CD1c-positive myeloid dendritic cell (primary cell): ENCODE results near the gene PALD1.

Source experiments
- DNase-seq: peaks from one replicate; pipeline ENCODE4 v3.0.0-alpha.2; 2016; ENCODE audit errors: extremely low spot score

Gene PALD1

DNA sequence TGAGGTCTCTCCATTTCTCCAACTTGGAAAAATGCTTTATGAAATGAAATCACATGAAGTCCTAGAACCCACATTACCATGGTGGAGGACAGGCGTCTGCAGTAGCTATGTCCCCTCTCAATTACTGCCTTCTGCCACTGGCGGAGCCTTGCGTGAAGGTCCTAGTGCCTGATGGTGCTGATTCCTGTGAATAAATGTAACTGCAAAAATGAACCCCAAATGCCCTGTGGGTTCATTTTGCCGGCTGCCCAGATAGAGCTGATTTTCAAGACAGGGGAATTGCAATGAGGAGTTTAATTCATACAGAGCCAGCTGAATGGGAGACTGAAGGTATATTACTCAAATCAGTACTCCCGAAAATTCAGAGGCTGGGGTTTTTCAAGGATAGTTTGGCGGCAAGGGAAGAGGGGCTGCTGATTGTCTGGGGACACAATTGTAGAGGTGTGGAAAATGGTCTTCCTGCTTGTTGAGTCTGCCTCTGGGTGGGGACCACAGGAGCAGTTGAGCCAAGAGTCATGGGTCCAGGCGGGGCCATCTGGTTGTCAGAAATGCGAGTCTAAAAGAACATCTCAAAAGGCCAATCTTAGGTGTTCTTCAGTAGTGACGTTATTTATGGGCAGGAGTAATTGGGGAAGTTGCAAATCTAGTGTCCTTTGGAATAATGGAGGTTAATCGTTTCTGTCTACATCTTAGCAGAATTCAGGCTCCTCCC is 110.4 kb downstream of the PALD1 start:
- DNase-seq = no peak

DNA sequence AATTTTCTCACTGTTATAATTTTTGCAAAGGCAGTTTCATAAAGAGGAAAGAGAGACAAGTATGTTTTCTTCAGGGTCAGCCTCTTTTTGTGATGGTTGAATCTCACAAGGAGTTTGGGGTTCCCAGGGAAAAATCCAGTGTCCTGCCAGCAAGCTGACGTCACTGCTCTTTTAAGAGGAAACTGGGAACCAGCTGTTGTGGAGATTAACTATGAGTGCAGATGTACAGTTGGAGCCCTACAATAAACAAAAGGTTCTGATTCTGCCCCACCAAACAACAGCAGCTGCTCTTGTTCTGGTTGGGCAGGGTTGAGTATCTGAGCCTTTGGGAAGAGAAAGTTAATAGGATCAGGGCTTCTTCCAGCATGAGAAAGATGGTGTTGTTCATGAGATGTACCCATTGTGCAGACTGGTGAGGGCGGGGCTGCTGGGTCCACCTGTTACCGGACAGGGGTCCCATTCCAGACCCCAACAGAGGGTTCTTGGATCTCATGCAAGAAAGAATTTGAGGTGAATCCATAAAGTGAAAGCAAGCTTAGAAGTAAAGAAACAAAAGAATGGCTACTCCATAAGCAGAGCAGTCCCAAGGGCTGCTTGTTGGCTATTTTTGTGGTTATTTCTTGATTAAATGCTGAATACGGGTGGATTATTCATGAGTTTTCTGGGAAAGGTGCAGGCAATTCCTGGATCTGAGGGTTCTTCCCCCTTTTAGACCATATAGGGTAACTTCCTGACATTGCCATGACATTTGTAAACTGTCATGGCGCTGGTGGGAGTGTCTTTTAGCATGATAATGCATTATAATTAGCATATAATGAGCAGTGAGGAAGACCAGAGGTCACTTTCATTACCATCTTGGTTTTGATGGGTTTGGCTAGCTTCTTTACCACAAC is 111.4 kb downstream of the PALD1 start:
- DNase-seq = no peak

DNA sequence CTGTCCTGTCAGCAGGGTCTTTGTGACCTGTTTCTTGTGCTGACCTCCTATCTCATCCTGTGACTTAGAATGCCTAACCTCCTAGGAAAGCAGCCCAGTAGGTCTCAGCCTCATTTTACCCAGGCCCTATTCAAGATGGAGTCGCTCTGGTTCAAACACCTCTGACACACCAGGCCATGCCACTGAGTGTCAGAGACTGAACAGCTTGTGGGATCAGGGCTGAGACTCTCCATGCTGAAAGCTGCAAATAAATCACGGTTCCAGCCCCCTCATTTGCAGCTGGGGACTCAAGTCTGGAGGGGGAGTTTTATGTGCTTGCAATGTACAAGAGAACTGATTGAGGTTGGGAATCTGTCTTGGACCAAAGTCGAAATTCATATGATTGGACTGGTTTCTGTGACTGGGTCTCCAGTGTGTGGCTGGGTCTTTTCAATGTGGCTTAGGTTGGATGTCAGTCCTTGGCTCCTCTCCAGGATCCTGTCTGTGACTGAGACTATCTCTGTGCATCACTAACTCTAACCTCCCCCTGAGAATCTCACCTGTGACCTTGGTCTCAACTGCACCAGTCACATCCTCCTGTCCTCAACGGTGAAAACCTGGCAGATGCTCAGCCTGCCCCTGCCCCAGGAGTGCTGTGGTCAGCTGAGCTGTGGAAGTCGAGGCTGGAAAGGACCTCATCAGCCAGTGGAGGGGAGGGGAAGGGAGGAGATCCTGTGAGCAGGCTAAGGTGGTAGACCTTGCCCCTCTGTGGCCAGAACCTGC is 112.3 kb downstream of the PALD1 start:
- DNase-seq = no peak

DNA sequence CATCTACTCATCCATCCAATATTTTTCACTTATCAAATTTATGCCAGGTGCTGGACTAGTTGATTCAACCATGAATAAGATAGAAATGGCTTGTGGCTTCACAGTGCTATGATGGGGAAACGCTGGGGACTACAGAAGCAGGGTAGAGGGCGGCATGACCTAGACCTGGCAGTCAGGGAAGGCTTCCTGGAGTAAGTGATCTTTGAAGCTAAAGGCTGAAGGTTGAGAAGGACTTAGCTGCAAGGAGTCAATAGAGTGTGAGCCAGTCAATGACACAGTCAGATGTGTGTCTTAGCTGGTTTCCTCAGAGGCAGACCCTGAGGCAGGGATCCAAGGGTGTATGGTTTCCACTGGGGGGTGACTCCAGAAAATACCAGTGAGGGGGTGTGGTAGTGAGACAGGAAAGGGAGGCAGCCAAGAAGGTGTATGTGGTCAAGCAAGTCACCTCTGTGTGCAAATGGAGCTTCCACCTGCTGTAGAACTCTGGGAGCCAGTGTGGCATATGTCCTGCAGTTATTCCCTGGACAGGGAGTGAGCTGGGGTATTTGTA is 113.7 kb downstream of the PALD1 start:
- DNase-seq = no peak

DNA sequence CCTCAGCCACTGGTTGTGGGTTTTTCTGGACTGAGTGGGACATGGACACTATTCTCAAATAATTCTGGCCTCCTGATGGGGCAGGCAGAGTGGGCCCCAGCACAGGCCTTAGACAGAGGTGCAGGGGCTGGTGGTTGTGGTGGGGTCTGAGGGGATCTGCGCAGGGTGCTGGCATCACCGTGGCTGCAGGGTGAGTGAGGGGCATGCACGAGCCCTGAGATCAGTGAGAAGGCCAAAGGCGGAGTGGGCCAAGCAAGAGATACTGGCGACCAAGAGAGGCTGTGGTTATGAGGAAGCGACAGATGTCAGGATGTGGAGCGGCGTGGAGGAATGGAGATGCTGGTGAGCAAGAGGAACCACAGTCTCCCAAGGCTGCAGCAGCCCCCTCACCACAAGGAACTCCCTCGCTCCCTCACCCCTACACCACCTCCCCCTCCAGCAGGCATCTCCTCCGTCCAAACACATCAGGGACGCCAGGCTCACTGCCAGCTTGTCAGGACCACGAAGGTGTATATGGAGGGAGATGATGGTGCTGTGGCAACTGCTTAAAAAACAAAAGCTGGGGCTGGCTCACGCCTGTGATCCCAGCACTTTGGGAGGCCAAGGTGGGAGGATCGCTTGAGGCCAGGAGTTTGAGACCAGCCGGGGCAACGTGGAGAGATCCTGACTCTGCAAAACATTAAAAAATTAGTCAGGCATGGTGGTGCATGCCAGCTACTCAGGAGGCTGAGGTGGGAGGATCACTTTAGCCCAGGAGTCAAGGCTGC is 114.4 kb downstream of the PALD1 start:
- peak; percentile 25 for DNase-seq

DNA sequence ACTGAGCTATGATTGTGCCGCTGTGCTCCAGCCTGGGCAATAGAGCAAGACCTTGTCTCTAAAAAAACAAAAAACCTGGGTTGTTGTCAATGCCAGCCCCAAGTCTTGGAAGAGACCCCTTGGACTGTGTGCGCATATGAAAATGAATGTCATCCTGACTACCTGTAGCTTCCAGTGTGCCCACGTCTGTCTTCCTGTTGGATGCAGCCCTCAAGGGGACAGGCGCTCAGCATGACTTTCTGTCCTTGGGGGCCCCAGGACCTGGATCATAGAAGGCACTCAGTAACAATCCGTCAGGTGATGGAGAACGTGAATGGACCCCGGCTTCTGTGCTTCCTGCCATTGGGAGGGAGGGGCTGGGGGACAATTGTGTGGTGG is 114.9 kb downstream of the PALD1 start:
- DNase-seq = no peak

DNA sequence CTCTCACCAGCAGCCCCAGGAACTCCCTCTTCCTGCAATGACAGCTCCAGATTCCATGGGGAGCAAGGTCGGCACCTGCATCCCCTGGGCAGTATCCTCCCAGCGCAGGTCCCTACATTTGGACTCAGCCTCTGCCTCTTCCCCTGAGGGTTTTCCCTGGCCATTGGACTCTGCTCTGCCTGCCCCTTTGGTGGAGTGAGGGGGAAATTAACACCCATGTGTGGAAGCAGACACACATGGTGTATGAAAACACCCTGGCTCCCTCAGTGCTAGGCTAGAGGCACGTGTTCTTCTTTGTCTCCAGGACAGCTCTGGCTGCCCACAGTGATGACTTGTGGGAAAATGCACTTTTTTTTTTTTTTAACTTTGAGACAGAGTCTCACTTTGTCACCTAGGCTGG is 115.6 kb downstream of the PALD1 start:
- no peak for DNase-seq

DNA sequence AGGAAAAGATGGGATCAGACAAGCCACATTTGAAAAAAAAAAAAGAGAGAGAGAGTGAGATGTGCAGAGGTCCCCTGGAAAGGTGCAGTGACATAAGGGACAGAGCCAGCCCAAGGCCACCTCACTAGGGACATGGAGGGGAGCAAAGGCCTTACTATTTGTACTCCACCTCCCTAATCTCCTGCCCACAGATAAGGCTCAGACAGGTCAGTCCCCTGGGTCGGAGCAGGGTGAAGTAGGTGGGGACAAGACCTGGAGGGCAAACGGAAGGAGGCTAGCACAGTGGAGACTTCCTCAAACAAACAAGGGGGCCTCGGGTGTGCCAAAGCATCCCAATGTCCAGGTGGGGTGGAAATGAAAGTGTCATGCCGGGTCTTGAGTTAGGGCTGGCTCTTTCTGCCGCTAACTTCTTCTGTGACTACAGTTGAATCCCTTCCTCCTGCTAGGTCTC is 117.0 kb downstream of the PALD1 start:
- DNase-seq = no peak

DNA sequence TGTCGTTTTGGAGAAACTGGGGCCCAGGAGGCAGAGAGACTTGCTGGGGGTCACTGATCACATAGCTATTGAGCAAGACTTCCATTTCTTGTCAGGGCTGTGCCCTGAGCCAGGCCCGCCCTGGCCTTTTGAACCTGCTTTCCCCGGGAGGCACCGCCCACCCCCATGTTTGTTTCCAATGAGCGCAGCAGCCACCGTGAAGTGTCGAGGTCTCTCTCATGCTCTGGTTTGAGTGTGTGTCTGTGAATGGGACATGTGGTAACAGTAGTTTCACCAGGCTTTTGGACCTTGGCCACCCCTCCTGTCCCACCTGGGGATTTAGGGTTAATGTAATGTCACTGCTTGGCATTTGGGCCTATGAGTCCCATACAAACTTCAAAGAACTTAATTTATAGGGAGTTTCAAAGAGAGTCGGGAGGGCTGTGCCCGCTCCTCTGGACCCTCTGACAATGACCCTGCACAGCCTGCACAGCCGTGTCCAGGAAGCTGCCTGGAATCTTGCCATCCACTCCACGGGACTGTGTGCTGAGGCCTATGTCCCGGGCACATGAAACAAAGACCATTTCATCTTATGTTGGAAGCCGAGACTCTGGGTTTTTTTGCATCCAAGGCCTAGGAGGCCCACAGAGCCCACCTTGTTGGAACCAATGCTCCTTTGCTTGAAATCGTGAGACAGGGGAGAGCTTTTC is 117.7 kb downstream of the PALD1 start:
- no peak for DNase-seq

DNA sequence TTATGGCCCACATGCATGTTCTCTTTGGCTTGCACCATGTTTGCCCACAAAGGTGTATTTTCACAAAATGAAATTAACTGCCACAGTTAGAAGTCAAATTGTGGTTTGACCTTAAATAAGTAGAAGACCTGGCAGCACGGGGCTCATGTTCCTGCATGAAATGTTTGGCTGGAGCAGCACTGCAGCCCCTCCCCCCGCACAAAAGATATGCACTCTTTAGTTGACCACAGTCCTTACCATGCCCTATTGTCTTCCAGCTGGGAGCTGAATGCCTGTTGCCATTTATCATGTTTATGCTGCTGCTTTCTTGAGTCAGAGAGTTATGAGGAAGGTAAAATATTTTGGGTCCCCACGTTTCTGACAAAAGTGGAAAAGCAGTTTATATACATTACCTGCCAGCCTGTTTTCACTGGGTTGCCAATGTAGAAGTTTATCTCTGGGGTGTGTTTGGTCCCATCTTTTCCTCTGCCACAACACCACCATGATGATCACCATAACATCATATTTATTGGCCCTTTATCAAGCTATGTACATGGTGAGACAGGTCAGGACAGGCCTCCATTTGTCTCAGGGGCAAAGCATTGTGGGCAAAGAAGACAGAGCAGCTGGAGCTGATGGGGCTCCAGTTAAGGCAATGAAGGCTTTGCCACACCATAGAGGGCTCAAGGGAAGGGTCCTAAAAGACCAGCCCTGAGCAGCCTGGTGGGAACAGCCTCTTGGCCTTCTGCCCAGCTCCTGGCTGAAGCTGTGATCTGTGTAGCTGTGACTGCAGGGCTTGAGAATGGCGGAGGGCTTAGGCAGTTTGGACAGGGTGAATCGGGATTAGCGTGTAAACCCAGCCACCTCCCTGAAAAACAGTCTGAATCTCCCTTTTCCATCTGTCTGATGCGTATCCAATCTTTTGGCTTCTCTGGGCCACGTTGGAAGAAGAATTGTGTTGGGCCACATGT is 118.6 kb downstream of the PALD1 start:
- DNase-seq = no peak

DNA sequence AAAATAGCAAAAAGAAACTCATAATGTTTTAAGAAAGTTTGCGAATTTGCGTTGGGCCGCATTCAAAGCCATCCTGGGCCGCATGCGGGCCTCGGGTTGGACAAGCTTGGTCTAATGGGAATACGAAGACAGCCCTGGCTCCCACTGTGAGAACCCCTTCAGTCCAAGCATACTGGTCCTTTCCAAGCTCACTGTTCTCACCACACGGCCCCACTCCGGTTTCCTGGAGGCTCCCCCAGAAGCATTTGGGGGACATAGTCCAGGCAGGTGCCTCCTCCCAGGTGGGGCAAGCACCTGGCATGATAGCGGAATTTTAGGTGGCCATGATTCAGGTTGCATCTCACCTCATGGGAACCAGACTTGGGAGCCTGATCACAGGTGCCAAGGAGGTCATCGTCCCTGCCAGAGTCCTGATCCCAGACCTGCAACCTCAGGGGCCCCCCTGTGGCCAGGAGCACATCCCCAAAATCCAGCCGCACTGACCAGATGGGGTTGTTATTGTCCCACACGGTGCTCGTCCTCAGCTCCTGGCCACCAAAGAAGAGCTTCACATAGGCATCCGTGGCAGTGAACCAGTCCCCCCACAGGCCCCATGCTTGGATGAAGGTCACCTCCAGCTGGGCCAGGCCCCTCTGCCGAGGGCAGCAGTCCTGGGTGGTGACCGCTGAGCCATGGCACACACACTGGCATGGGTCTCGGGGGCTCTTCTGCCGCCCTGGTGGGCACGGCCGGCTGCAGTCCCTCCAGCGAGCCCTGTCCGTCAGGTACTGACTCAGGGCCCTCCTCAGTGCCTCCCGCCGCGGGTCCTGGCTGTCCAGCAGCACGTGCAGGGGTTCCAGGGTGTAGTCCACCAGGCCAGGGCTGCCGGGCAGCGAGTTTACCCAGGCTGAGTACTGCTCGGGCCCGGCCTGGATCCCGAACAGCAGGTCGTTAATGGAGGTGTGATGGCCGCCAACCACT is 119.6 kb downstream of the PALD1 start:
- no peak for DNase-seq

DNA sequence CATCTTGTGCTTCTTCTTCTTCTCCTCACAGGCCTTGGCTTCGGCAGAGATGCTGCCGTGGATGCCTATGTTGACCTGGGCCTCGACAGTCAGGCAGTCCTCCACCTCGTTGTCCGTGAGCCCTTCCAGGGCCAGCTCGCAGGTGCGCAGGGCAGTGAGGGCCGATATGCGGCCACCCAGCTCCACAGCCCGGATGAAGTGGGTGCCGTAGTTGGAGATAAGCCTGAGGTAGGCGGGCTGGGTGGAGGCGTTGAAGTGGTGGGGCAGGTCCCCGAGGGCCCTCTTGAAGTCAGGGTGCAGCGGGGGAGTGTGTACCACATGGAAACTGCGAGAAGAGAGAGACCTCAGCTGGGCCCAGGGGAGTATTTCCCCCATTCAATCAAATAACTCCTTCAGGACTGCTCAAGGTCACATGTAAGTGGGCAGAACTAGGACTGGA is 120.3 kb downstream of the PALD1 start:
- DNase-seq = no peak

DNA sequence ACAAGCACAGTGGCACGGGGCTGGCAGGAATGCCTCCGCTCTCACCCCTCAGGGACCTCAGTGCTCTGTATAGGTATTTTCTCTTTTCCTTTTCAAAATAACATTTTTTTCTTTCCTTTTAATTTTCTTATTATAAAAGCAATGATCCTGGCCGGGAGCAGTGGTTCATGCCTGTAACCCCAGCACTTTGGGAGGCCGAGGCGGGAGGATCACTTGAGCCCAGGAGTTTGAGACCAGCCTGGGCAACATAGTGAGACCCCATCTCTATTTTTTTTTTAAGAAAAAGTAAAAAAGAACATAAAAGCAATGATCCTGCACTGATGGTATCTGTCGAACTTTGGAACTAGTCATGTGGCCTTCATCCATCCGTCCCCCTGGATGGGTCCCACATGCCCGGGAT is 120.8 kb downstream of the PALD1 start:
- DNase-seq = no peak

DNA sequence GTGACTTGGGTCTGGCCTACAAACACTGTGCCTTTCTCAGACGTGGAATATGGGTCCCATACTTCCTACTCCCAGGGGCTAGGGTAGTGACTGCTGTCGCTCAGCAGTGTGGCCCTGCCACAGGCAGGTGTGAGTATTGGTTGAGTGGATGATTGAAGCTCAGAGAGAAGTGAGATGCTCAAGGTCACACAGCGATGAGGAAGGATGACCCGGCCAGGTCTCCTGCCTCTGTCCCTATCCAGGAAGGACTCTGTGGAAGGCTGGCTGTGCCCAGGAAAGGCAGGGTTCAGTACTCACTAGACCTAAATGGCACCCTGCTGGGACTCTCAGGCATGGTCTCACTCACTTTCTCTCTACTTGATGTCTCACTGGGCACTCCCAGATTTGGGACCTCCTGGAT is 121.2 kb downstream of the PALD1 start:
- no peak for DNase-seq

DNA sequence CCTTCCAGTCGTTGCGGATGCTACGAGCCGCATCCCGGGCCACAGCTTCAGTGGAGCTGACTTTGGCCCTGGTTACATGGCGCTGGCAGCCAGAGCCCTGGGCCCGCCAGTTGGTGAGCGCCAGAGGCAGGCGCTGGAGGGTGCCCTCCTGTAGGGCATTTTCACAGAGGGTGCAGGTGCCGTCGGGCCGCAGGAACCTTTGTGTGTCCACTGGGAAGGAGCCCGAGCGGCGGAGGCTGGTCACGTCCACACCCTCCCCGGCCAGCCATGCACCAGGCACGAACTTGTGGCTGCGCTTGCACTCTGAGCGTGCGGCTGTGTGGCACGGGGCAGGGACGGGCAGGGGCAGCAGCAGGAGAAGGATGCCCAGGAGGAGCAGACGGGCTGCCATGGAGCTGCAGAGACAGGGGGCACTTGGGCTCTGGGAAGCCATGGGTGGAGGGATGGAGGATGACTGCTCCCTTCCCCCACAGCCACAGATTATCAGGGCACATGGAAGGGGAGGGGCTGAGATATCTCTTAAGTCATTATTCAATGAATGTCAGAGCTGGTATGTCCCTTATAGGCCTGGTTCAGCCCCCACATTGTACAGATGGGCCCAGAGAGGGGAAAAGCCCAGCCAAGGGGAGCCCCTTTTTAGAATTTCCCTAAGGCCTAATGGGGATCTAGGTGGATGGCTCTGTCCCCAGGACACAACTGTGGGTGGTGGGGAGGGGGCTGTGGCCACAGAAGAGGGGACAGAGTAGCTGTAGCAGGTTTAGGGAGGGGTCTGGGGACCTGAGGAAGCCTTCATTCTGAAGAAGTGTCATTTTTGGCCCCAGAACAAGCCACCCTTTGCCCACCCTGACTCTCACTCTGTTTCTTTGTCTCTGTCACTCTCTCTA is 122.2 kb downstream of the PALD1 start:
- DNase-seq = no peak

DNA sequence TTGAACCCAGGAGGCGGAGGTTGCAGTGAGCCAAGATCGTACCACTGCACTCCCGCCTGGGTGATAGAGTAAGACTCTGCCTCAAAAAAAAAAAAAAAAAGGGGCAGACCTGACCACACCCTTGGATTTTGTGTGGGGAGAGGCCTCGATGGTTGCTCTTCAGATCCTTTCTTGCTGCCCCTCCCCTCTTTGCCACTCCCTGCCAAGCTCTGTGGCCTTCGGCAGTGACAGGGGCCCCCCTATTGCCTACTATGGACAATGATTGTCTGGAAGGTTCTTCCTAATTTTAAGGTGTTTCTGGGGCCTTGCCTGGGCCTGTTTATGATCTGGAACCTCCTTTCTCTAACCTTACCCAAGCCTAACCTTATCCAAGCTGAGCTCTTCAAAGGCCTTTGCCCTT is 123.2 kb downstream of the PALD1 start:
- DNase-seq = no peak

DNA sequence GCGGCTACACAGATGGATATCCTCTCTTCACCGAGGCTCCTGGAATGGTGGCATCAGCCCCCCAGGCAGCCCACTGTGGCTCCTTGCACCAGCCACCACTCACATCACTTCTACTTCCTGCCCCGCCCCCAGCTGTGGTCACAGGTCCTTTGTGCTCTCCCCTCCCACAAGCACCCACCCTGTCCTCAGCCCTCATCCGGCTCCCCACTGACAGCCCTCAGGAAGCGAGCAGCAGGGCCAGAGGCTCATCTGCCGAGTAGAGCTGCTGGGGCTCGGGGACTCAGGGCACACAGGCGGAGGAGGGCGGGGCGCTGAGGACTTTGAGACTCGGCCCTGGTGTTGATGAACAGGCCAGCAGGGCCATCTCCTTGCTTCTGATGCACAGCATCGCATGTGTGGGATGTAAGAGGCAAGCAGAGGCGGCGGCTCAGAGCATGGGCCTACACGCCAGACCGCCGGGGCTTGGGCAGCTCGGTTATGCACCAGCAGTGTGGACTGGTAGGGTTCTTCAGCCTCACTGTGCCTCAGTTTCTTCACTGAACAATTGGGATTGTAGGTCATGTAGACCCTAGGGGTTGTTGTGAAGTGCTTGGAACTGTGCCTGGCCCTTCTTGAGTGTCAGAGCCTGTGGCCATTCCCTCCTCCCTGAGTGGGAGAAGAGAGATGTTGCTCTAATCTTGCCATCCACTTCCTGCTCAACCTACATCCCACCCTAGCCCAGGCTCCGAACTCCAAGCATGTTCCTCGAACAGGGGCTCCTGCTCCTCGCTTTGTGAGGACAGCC is 124.3 kb downstream of the PALD1 start, which contains the start of gene PRF1:
Gene PRF1, minus strand, starts transcription at position 77 of the 784 bp plus-strand sequence. CDS start 1,839 bp downstream, outside the sequence.
- peak; percentile 38 for DNase-seq
